OCI-LY1 (cell line): ENCODE measurements around the gene SLC26A2.

ENCODE experiments used
- EZH2 ChIP-seq: fragments of 200-600 bp; sonication (generic), shearing (Covaris generic); IDR thresholded peaks from 2 replicates; pipeline ENCODE4 v1.8.0; 2017; ENCODE audit warnings: borderline replicate concordance, mixed run types, mild to moderate bottlenecking, antibody characterized with exemption, low read length, moderate library complexity, mixed read lengths
- TF ChIP-seq, protein P1 (sequence below): fragments of 200-600 bp; sonication (generic), shearing (Covaris generic); IDR thresholded peaks from 2 replicates; pipeline ENCODE4 v1.5.1; 2017; ENCODE audit warnings: mild to moderate bottlenecking, antibody characterized with exemption, low read length, moderate library complexity, mixed read lengths

GRCh38 chr5:149924486-149924885 lies 36.1 kb upstream of the SLC26A2 start:
- TF ChIP-seq, protein P1, sequence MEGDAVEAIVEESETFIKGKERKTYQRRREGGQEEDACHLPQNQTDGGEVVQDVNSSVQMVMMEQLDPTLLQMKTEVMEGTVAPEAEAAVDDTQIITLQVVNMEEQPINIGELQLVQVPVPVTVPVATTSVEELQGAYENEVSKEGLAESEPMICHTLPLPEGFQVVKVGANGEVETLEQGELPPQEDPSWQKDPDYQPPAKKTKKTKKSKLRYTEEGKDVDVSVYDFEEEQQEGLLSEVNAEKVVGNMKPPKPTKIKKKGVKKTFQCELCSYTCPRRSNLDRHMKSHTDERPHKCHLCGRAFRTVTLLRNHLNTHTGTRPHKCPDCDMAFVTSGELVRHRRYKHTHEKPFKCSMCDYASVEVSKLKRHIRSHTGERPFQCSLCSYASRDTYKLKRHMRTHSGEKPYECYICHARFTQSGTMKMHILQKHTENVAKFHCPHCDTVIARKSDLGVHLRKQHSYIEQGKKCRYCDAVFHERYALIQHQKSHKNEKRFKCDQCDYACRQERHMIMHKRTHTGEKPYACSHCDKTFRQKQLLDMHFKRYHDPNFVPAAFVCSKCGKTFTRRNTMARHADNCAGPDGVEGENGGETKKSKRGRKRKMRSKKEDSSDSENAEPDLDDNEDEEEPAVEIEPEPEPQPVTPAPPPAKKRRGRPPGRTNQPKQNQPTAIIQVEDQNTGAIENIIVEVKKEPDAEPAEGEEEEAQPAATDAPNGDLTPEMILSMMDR = no peak
- TF ChIP-seq EZH2 = no peak
